GM18526 (cell line): ENCODE results near the gene DUS1L.

ENCODE experiments used
- POLR2A ChIP-seq: IDR thresholded peaks from 3 replicates; pipeline ENCODE4 v1.6.1; 2011; ENCODE audit not compliant: insufficient read length; ENCODE audit errors: extremely low read depth

DUS1L gene

GRCh38 chr17:82024859-82025258 is 40.7 kb downstream of the DUS1L start:
- TF ChIP-seq POLR2A, result no peak

GRCh38 chr17:82023447-82024241 is 42.0 kb downstream of the DUS1L start:
- no peak for TF ChIP-seq POLR2A

GRCh38 chr17:82022981-82023446 is 42.6 kb downstream of the DUS1L start, which contains the start of gene LRRC45:
LRRC45 (plus strand) TSS chr17:82023305; CDS start chr17:82023644, 339 bp downstream.
- no peak for TF ChIP-seq POLR2A

GRCh38 chr17:82022310-82022980 is 43.2 kb downstream of the DUS1L start, which contains the start of gene CENPX:
CENPX (minus strand) TSS chr17:82022878; CDS start chr17:82022861, 17 bp downstream.
- peak; percentile 68 for TF ChIP-seq POLR2A

- TF ChIP-seq POLR2A, result no peak
Measured at GRCh38 chr17:82021900-82022309, 43.7 kb downstream of the DUS1L start.

GRCh38 chr17:82021107-82021899 is 44.3 kb downstream of the DUS1L start:
- TF ChIP-seq POLR2A, result no peak

- TF ChIP-seq POLR2A, result no peak
Measured at GRCh38 chr17:82020572-82021106, 45.0 kb downstream of the DUS1L start.

GRCh38 chr17:82019690-82020571 is 45.7 kb downstream of the DUS1L start:
- TF ChIP-seq POLR2A, result no peak

- TF ChIP-seq POLR2A, result no peak
Measured at GRCh38 chr17:82018989-82019689, 46.5 kb downstream of the DUS1L start.

- TF ChIP-seq POLR2A, result no peak
Measured at GRCh38 chr17:82018152-82018988, 47.2 kb downstream of the DUS1L start.

- TF ChIP-seq POLR2A, result no peak
Measured at GRCh38 chr17:82017612-82018151, 47.9 kb downstream of the DUS1L start.

GRCh38 chr17:82016875-82017459 is 48.6 kb downstream of the DUS1L start:
- no peak for TF ChIP-seq POLR2A
